Left ventricle myocardium superior (tissue), 1 donor: ENCODE results near the gene BRF1. TPM values are rescaled to one million over a fixed set of nuclear protein-coding genes. Genes with fewer than 3 reads are reported as not detected.
A peak's percentile ranks its signal among the peaks of the same experiment; 100 is the strongest.
"Not testable (repeated sequence)": the region's sequence is repeated elsewhere in the genome, so short reads cannot be mapped to it uniquely, and the experiment has no call there.

Experiments used
- ATAC-seq: fragments of 200-7000 bp; cut with Tn5 transposase; one replicate; pipeline ENCODE4 v1.9.1; 2020; ENCODE audit warnings: mild to moderate bottlenecking, moderate library complexity
- DNase-seq: peaks from one replicate; pipeline ENCODE4 v3.0.0-alpha.2; 2020
- intact Hi-C: fragments of 100-400 bp; cut with micrococcal nuclease; formaldehyde crosslinking; loops from one replicate; pipeline ENCODE4 v1.11.0; 2022
- long read RNA-seq: library from polyadenylated mRNA; unstranded; transcript quantifications from one replicate; pipeline ENCODE4 v2.0.0, GENCODE V29; 2021
- total RNA-seq: library from RNA; stranded (reverse); fragmentation: NEBNext Ultra II Directional; extraction: Animal tissue kit (Norgen Biotek cat#: 25700); gene quantifications from one replicate; pipeline ENCODE4 v1.2.1, GENCODE V29; 2021
- donor health status: DM: no; HTN: yes; CAD: no; lungs with severe emphysema.

BRF1 gene, protein sequence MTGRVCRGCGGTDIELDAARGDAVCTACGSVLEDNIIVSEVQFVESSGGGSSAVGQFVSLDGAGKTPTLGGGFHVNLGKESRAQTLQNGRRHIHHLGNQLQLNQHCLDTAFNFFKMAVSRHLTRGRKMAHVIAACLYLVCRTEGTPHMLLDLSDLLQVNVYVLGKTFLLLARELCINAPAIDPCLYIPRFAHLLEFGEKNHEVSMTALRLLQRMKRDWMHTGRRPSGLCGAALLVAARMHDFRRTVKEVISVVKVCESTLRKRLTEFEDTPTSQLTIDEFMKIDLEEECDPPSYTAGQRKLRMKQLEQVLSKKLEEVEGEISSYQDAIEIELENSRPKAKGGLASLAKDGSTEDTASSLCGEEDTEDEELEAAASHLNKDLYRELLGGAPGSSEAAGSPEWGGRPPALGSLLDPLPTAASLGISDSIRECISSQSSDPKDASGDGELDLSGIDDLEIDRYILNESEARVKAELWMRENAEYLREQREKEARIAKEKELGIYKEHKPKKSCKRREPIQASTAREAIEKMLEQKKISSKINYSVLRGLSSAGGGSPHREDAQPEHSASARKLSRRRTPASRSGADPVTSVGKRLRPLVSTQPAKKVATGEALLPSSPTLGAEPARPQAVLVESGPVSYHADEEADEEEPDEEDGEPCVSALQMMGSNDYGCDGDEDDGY
- total RNA-seq, result 20.3 TPM
- long read RNA-seq, partial matches to known transcripts, result 9 of 19 reads
- long read RNA-seq, other reads (novel, unspliced or antisense), result 4 of 19 reads

DNA sequence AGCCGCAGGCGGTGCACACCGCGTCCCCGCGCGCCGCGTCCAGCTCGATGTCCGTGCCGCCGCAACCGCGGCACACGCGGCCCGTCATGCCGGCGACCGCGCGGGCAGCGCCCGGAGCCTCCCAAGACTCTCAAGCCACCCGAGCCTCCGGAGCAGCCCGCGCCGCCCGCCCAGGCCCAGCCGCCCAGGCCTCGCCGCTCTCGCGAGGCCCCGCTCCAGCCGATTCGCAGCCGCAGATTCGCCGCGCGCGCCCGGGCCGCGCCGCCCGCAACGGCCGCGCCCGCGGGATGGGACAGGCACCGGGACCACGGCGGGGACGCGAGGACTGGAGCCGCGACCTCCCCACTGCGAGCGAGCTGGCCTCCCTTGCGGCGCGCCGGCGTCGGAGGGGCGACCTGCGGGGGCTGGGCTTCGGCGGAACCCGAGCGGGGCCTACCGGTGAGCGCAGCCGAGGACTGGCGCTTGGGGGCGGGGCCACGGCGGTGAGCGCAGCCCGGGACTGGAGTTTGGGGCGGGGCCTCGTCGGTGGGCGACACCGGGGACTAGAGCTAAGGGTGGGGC is at the start of gene BRF1:
Gene BRF1, minus strand, starts transcription at position 460 of the 561 bp plus-strand sequence. Its CDS starts 372 bp downstream, at position 88.
- intact Hi-C loops, result no loop called here
- DNase-seq (peak; percentile 97), ATAC-seq (peak; percentile 94)

DNA sequence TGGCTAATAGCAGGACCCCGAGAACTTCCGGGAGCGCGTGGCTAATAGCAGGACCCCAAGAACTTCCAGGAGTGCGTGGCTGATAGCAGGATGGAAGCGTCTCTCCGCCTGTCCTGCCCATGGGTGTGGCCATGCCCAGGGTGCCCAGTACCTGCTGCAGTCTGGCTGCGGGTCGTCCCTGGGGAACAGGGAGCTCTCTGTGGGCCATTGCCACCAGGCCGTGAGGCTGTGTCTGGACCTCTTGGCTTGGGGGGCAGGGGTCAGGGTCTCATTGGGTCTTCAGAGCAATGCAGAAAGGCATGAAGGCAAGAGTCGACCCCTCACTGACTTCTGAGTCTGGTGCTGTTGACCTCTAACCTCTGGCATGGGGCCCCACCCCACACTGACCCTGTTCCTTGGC is 49.2 kb upstream of the BRF1 start:
- intact Hi-C loops, result loop anchor here (5.0 kb wide), 1 partner anchor 148 kb away; no protein-coding TSS in a partner anchor
- DNase-seq (no peak), ATAC-seq (no peak)

DNA sequence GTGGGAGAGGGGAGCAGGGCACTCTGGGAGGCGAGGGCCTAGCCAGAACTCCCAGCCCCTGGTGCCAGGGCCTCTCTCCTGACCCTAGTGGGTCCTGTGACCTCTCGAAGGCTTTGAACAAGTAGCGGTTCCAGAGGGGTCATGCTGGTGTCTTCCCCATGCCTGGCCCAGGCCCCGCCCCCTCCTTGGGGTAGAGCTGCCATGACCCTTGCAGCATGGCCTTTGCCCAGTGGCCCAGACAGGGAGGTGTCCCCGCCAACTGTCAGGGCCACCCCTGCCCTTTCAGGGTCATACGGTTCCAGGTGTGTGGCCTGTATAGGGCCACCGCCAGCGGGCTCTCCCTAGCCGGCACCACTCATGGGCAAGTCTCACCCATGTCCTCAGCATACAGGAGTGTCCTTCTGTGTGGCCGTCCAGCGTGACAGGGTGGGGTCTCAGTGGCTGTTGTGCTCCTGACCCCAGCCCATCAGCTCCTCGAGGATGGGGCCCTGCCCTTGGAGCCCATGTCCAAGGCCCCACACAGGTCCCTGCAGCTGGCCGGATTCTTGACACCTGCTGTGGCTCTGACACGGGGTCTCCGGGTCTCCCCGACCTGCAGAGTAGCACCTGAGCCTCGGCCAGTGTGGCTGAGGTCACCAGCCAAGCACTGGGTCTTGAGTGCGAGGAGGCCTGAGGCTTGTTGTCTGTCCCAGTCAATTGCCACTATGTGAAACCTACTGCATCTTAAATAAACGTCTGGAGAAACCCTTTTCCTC is 48.3 kb upstream of the BRF1 start:
- ATAC-seq (no peak), DNase-seq (no peak)
- intact Hi-C loops, result no loop called here

DNA sequence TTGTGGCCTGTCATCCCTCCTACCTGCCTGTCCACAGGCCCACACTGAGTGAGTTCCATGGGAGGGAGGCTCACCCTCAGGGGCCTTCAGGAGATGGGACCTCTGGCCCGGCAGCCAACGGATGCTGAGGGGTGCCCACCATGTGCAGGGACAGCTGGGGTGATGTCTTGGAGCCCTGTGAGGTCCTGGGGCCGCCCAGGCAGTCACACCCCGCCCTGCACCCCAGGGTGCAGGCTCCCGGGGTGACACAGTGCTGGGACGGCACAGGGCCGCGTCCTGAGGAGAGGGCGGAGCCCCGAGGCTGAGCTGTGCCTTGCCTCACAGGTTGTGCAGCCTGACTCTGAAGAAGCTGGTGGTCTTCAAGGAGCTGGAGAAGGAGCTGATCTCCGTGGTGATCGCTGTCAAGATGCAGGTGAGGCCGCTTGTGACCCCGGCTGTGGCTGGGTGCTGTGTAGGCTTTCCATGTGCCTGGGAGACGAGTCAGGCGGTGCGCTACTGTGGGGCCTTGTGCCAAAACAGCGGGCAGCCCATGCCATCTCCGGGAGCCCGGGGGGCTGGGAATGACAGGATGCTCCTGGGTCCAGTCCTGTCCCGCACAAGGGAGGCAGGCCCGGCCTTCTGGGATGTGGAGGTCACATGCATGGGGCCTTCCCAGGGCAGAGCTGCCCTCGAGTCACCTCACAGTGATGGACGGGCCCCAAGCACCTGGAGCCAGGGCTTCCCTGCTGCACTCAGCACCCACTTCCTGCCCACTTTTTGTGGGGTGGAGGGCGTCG is 47.6 kb upstream of the BRF1 start:
- ATAC-seq (no peak), DNase-seq (no peak)
- intact Hi-C loops, result no loop called here

DNA sequence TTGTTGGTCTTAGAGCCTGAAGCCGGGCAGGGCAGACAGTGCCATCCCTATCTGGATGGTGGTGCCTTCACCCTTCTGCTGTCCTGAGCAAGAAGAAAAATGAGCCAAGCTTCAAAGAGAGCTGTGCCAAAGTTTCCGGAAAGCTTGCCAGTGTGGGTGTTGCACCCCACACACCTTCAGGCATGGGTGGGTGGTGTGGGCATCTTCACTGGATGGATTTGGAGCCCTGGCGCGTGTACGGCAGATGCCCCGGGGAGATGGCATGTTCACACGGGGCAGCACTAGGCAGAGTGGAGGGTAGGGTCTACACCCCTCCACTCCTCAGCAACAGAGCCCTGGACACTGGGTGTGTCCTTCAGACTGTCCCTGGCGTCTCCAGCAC is 46.8 kb upstream of the BRF1 start:
- ATAC-seq (no peak), DNase-seq (no peak)
- intact Hi-C loops, result no loop called here

DNA sequence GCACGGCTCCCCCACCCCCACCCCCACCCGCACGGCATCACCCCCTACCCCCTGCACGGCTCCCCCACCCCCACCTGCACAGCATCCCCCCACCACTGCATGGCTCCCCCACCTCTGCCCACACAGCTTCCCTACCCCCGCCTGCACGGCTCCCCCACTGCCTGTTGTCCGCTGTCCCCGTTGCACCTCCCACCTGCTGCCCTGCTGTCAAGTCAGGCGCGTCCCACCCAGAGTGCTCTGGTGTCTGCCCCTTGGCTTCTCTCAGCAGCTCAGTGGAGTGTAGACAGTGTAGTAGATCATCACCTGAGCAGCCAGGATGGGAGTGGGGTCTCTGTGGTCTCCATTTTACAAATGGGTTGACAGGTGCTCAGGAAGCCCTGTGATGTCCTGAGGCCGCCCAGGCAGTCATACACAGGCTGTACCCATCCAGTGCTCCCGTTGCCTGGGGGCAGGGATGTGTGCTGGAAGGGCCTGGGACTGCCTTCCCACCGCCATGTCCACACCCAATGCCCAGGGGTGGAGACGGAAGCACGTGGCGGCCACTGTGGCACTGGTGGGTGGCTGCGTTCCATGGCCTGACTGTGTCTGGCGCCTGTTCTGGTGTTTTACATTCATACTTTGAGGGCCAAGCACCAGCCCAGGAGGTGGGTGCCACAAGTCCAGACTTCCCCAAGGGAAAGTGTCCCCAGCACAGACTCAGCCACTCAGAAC is 46.2 kb upstream of the BRF1 start:
- intact Hi-C loops, result no loop called here
- ATAC-seq (no peak), DNase-seq (no peak)

DNA sequence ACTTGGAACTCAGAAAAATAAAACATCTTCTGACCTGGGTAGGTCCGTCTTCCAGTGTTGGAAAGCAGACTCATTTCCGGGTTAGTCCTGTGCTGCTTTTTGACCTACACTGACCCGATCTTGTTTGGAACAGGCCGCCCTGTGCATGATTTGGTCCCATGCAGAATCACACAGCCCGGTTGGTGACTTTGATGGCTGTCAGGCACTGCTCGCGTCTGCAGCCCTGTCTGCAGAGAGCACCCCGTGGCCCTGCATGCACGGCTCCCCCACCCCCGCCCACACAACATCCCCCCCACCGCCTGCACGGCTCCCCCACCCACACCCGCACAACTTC is 45.4 kb upstream of the BRF1 start:
- ATAC-seq, result peak; percentile 39
- intact Hi-C loops, result no loop called here
- DNase-seq, result no peak

DNA sequence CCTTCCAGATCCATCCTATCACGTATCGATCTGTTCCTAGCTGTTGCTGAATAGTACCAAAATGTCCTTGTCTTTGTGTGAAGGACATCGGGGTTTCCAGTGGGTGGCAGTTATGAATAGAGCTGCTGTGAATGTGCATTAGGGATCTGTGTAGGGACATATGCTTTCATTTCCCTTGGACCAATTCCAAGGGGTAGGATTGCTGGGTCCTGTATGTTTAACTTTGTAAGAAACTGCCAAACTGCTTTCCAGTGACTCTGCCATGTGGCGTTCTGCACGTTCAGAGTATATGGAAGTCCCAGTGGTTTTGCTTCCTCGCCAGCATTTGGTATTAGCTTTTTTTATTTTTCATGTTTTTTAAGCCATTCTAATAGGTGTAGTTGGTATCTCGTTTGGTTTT is 42.4 kb upstream of the BRF1 start:
- no peak for ATAC-seq
- DNase-seq, result no peak
- intact Hi-C loops, result no loop called here

DNA sequence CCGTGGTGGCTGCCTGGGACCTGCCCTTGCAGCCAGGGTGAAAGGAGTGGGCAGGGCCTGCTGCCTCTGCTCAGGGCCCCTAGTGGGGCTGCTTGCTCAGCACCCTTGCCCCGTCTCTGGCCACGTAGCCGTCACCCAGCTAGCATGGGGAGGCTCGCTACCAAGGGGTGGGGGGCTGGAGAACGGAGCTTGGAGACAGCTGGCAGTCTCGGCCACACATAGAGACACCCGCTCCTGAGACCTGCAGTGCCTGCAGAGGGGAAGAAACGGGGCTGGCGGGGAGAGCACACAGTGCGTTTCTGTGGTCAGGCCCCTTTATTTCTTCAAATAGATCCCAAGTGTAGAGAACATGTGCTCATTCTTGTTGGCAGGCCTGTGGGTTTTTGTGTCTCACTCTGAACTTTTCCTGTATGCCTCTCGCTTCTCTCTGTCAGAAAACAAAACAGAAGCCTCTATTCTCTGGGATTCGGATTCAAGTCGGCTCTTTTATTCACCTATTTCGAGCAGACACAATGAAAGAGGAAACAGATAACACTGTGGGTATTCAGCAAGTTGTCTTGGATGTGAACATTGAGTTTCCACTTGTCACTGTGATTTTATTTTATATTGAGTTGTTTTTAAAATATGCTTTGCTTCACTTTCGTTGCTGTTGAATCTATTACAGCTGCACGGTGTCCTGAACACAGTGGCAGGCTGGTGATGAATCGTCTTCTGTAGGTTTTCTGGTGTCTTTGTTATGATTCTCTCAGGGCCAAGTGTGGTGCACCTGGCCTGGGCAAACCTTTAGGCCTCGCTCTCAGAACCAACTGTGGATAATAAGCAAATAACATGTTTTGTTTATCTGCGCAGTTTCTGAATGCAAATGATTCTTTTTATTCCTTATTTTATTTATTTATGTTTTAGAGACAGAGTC is 40.3 kb upstream of the BRF1 start:
- peak; percentile 39 for ATAC-seq
- intact Hi-C loops, result no loop called here

DNA sequence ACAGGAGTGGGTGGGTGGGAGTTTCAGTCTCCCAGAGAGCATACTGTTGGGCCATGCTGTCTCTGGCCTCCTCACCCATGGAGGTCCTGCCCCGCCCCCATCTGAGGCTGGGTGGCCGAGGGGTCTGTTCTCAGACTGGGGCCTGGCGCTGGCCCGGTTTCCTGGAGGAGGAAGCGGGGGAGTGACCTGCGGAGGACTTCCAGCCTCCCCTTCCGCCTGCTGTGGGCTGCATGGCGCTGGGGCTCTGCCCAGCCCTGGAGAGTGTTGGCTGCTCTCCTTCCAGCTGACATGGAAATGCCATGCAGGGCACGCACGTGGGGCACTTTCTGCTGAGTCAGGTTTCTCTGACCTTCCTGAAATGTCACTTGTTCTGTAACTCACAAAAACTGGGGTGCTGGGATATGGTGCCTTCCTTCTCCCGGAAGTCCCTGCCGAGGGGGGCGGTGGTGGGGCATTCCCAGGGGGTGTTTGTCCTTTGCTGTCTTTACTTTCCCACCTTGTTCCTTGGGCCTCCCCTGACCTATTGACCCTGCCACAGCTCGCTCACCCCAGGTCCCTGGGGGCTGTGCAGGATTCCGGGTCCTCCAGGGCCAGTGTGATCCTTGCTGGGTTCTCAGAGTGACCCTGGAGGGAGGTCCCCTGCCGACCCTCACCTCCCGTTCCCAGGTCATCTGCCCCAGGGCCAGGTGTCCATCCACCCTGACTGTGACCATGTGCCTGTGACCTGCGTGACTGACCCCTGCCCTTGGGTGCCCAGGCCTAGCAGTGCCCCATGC is 37.4 kb upstream of the BRF1 start:
- intact Hi-C loops, result no loop called here
- peak; percentile 63 for ATAC-seq
- peak; percentile 83 for DNase-seq

More for the DNA sequence above, 40.3 kb upstream of the BRF1 start:
- no peak for DNase-seq

DNA sequence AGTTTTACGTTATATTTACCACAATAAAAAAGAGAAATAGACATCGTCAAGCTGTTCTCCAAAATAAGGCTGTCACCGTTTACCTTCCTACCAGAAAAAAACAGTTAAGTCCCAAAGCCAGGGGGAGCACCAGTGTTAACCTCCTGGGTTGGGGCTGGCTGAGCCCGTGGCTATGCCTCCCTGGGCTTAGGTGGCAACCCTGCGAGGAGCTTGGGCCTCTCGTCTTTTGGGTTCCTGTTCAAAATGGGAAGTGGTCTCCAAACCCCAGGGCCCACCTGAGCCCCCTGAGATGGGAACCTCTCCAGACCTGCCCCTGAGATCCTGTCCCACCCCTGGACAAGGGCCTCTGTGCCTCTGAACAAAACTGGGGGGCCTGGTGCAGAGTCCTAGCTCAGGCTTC is 36.6 kb upstream of the BRF1 start:
- ATAC-seq (no peak), DNase-seq (no peak)
- intact Hi-C loops, result no loop called here

DNA sequence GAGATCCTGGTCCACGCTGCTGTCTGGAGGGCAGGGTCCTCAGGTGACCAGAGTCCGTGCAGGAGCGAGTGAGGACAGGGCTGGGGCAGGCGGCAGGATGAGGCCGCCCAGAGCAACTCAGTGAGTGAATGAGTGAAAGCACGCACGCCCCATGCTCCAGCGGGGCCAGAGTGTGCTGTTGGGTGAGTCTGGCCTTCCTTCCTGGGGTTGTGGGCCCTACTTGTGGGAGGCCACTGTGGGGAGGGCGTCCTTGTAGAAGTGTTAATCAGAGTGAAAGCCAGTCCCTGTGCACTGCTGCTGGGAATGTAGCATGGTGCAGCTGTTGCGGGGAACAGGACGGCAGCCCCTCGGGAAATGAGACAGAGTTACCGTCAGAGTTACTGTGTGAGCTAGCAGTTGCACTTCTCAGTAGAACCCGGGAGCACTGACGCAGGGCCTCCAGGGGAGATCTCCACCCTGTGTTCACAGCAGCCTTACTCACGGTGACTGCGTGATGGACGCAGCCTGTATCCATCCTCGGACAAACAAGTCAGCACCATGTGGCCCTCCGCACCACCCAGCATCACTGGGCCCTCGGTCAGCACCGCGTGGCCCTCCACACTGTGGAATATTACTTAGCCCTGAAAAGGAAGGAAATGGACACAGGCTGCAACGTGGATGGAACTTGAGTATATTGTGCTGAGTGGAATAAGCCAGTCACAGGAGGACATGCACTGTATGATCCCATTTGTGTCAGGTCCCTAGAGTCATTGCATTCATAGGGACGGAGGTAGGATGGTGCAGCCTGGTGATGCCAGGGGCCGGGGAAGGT is 35.9 kb upstream of the BRF1 start:
- ATAC-seq (no peak), DNase-seq (no peak)
- intact Hi-C loops, result no loop called here

DNA sequence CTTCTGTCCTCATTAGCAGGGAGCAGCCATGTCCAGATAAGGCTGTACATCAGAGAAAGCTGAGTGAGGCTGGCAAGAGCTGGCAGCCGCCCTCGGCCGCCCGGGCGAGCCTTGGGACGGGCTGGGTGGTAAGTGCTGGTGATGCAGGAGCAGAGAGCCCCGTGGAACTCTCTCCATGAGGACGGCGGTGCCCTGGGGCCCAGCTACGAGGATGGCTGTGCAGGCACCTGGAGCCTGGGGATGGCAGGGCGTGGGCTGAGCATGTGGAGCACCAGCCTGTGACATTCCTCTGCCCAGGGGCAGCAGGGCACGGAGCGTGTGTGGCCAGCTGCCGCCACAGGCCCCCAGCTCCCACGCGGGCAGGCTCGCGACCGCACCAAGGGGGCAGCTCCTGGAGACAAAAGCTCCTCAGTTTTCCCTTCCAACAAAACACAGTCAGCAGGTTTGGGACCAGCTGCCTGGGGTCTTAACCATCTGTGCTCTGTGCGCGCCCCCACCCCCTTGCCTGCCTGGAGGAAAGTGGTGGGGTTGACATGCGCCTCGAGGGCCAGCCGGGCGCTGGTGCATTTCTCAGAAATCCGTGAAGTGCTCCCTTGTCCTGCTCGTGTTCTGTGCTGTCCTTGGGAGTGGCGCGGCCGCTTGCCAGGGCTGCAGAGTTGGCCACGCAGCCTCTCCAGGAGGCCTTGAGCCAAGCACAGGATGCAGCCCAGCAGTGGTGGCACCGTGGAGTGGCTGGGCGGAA is 35.1 kb upstream of the BRF1 start:
- ATAC-seq (peak; percentile 75), DNase-seq (peak; percentile 88)
- intact Hi-C loops, result no loop called here

DNA sequence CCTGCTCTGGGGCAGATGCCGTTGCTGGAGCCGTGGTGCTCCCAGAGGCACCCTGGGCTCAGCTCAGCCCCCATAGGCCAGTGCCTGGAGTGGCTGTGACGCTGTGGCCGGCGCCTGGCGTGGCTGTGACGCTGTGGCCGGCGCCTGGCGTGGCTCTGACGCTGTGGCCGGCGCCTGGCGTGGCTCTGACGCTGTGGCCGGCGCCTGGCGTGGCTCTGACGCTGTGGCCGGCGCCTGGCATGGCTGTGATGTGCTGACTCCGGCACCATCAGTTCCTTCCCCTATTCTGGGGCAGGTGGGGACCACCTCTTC is 34.4 kb upstream of the BRF1 start:
- intact Hi-C loops, DNase-seq, ATAC-seq: not testable (repeated sequence)
